Measurements from ENCODE around the gene HACD3.

GRCh38 chr15:65587094-65587493, 56.8 kb downstream of the HACD3 start:
- TF ChIP-seq, protein P1, sequence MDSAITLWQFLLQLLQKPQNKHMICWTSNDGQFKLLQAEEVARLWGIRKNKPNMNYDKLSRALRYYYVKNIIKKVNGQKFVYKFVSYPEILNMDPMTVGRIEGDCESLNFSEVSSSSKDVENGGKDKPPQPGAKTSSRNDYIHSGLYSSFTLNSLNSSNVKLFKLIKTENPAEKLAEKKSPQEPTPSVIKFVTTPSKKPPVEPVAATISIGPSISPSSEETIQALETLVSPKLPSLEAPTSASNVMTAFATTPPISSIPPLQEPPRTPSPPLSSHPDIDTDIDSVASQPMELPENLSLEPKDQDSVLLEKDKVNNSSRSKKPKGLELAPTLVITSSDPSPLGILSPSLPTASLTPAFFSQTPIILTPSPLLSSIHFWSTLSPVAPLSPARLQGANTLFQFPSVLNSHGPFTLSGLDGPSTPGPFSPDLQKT (CRISPR knock-in tag; IDR thresholded peaks at IDR 0.05; ENCODE audit: borderline replicate concordance) = no peak
- TF ChIP-seq IKZF1 (IDR thresholded peaks at IDR 0.05) = no peak
- TF ChIP-seq ZNF142 (CRISPR knock-in tag; IDR thresholded peaks at IDR 0.05) = no peak
- TF ChIP-seq, protein P2, sequence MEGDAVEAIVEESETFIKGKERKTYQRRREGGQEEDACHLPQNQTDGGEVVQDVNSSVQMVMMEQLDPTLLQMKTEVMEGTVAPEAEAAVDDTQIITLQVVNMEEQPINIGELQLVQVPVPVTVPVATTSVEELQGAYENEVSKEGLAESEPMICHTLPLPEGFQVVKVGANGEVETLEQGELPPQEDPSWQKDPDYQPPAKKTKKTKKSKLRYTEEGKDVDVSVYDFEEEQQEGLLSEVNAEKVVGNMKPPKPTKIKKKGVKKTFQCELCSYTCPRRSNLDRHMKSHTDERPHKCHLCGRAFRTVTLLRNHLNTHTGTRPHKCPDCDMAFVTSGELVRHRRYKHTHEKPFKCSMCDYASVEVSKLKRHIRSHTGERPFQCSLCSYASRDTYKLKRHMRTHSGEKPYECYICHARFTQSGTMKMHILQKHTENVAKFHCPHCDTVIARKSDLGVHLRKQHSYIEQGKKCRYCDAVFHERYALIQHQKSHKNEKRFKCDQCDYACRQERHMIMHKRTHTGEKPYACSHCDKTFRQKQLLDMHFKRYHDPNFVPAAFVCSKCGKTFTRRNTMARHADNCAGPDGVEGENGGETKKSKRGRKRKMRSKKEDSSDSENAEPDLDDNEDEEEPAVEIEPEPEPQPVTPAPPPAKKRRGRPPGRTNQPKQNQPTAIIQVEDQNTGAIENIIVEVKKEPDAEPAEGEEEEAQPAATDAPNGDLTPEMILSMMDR (CRISPR knock-in tag; IDR thresholded peaks at IDR 0.05) = no peak
- TF ChIP-seq CHD2 (IDR thresholded peaks at IDR 0.05; ENCODE audit: low read depth, low read length) = no peak
- no peak for TF ChIP-seq CREB1 (IDR thresholded peaks at IDR 0.05)
- no peak for TF ChIP-seq CREB1 (CRISPR knock-in tag; IDR thresholded peaks at IDR 0.05)
- no peak for TF ChIP-seq EZH2 (conservative IDR thresholded peaks at IDR 0.05; ENCODE audit: low read depth, low read length)
- TF ChIP-seq GLI4 (CRISPR knock-in tag; IDR thresholded peaks at IDR 0.05; ENCODE audit: borderline replicate concordance) = no peak
- no peak for TF ChIP-seq NFAT5 (CRISPR knock-in tag; IDR thresholded peaks at IDR 0.05)
- no peak for TF ChIP-seq U2AF2 (IDR thresholded peaks at IDR 0.05; ENCODE audit: low read depth, low read length)
- no peak for TF ChIP-seq ZIK1 (CRISPR knock-in tag; IDR thresholded peaks at IDR 0.05; ENCODE audit: borderline replicate concordance, low read depth)
- TF ChIP-seq RXRB (CRISPR knock-in tag; IDR thresholded peaks at IDR 0.05; ENCODE audit: borderline replicate concordance) = no peak

Data from HepG2 (cell line).